Natural killer cell treated with Interleukin-12 subunit alpha and Interleukin-12 subunit beta and Interleukin-15 and Interleukin-18, amount 100 ng/mL, for 72 hours (primary cell): ENCODE data around the gene FUT3. TPM values are rescaled to one million over a fixed set of nuclear protein-coding genes. Genes with fewer than 3 reads are reported as not detected.
"Not testable (repeated sequence)": the region's sequence is repeated elsewhere in the genome, so short reads cannot be mapped to it uniquely, and the experiment has no call there.

Experiments
- ATAC-seq, 2 donors: fragments of 150-1000 bp; cut with Tn5 transposase in 1 of 2; sonication (Bioruptor Pico), chemical (Tn5 transposase) in 1 of 2; 2 replicates each; pipeline ENCODE4 v1.10.0; 2021
- DNase-seq: peaks from one replicate; pipeline ENCODE4 v3.0.0; 2022; ENCODE audit warnings: low spot score
- H3K27ac Mint-ChIP-seq, 2 donors: 1 replicate in 1 of 2; 2 replicates in 1 of 2; pipeline ENCODE4 v1.8.0; 2022; ENCODE audit warnings: mixed read lengths in 2 of 2, mild to moderate bottlenecking in 1 of 2, moderate library complexity in 1 of 2
- H3K27me3 Mint-ChIP-seq, 2 donors: 1 replicate in 1 of 2; 2 replicates in 1 of 2; pipeline ENCODE4 v1.8.0; 2022; ENCODE audit warnings: mixed read lengths in 2 of 2
- H3K36me3 Mint-ChIP-seq: one replicate; pipeline ENCODE4 v1.8.0; 2022; ENCODE audit warnings: mixed read lengths
- H3K4me1 Mint-ChIP-seq, 2 donors: 1 replicate in 1 of 2; 2 replicates in 1 of 2; pipeline ENCODE4 v1.8.0; 2022; ENCODE audit warnings: low read depth in 2 of 2, mixed read lengths in 2 of 2, mild to moderate bottlenecking in 1 of 2
- H3K4me3 Mint-ChIP-seq: one replicate; pipeline ENCODE4 v1.8.0; 2022; ENCODE audit warnings: mixed read lengths
- H3K9me3 Mint-ChIP-seq: 2 replicates; pipeline ENCODE4 v1.8.0; 2022; ENCODE audit warnings: mixed read lengths
- total RNA-seq, 2 donors: library from RNA; stranded (reverse); gene quantifications; one replicate each; pipeline ENCODE4 v1.2.3, GENCODE V29; 2022

Gene FUT3
- total RNA-seq, 2 donors from 2014 or later = not detected

DNA sequence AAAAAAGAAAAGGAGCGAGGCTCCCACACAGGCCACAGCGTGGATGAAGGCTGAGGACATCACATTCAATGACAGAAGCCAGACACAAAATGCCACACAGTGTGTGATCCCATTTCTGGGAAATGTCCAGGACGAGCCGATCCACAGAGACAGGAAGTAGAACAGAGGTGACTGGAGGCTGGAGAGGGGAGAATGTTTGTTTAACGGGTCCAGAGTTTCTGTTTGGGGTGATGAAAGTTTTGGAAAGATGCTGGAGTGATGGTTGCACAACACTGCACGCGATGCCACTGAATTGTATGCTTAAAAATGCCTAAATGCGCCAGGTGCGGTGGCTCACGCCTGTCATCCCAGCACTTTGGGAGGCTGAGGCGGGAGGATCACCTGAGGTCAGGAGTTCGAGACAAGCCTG lies 19.7 kb upstream of the FUT3 start:
- Mint-ChIP-seq H3K4me3 (no peak overlapping the region), H3K27me3 (no peaks in the 10 kb centered on the region), H3K9me3 (no peaks in the 10 kb centered on the region), H3K4me1 (peaks cover 0 to 1% of the 10 kb centered on the region in 2 donors), H3K36me3 (no peaks in the 10 kb centered on the region), H3K27ac (no peak overlapping the region)
- ATAC-seq (no peak), DNase-seq (no peak)

DNA sequence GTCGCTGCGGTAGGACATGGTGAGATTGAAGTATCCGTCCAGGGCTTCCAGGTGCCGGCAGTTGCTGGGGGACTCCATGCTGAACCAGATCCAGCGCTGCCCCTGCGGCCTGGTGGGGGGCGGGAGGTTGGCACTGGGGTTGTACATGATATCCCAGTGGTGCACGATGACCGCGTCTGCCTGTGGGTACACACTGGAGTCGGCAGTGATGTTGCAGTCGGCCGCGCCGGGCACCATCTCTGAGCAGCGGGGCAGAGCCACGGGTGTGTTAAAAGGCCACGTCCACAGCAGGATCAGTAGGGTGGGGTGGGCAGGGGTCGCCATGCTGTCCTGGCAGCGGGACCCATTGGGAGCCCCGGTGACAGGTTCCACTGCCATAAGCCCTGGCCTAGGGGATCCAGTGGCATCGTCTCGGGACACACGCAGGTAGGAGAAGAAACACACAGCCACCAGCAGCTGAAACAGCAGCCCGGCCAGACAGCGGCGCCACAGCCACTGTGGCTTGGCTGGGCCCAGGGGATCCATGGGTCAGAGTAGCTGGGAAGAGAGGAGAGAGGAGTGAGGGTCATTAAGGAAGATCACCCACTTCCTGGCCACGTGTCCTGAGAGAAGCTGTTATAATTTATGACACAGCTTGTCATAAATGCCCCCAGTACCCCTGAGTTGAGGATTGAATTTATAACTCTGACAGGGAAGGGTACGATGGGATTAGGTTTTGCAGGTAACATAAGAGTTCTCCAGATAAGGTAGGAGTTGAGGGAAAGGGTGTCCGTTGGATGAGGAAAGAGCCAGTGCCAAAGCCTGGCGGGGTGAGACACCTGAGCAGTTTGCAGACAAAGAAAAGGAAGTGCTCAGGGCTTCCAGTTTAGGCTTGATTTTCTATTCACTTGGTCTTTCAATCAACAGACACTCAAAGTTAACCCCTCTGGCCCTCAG lies 16.2 kb upstream of the FUT3 start:
- Mint-ChIP-seq H3K9me3 (no peaks in the 10 kb centered on the region), H3K4me1 (peaks cover 6 to 17% of the 10 kb centered on the region in 2 donors), H3K36me3 (no peaks in the 10 kb centered on the region), H3K4me3 (no peak overlapping the region), H3K27me3 (no peaks in the 10 kb centered on the region), H3K27ac (peak overlapping the region in 1 of 2 donors; percentile 7)
- DNase-seq (no peak), ATAC-seq (no peak)

DNA sequence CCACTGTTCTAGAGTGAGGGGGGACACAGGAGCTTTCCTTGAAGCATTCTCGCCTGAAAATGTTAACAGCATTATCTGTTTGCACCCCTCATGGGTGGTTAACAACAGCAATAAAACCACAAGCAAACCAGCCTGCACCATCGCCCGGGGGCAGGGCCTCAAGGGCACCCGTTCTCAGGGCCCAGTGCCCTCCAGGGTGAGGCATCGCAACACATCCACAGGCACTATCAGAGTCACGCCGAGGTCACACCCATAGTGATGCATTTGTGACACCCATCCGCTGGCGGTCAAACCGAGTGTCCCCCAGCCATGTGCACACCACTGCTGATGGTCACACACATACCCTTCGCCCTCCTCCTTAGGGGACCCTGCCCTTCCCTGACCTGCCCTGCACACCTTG lies 14.5 kb upstream of the FUT3 start:
- DNase-seq (no peak), ATAC-seq (peak; percentile 7 to 70)
- Mint-ChIP-seq H3K27me3 (no peaks in the 10 kb centered on the region), H3K4me3 (no peak overlapping the region), H3K9me3 (no peaks in the 10 kb centered on the region), H3K4me1 (peaks cover 6 to 17% of the 10 kb centered on the region in 2 donors), H3K27ac (peak overlapping the region in 1 of 2 donors; percentile 45), H3K36me3 (no peaks in the 10 kb centered on the region)

- H3K36me3 Mint-ChIP-seq = no peaks in the 10 kb centered on the region
- no peaks in the 10 kb centered on the region for H3K27me3 Mint-ChIP-seq
- H3K9me3 Mint-ChIP-seq = no peaks in the 10 kb centered on the region
- no peak for DNase-seq
- ATAC-seq = peak; percentile 21 to 66
- H3K4me1 Mint-ChIP-seq = peaks cover 6 to 17% of the 10 kb centered on the region in 2 donors
- peak overlapping the region in 1 of 2 donors; percentile 45 for H3K27ac Mint-ChIP-seq
- H3K4me3 Mint-ChIP-seq = no peak overlapping the region
Measured at GRCh38 chr19:5864725-5865486, 13.7 kb upstream of the FUT3 start.

GRCh38 chr19:5864013-5864720 lies 12.9 kb upstream of the FUT3 start:
- H3K27me3 Mint-ChIP-seq = no peaks in the 10 kb centered on the region
- no peak overlapping the region for H3K27ac Mint-ChIP-seq
- H3K36me3 Mint-ChIP-seq = no peaks in the 10 kb centered on the region

GRCh38 chr19:5863030-5863665 lies 11.9 kb upstream of the FUT3 start:
- Mint-ChIP-seq H3K4me1 (peaks cover 6 to 17% of the 10 kb centered on the region in 2 donors), H3K27ac (no peak overlapping the region), H3K27me3 (no peaks in the 10 kb centered on the region), H3K9me3 (no peaks in the 10 kb centered on the region), H3K4me3 (no peak overlapping the region), H3K36me3 (no peaks in the 10 kb centered on the region)
- DNase-seq (no peak), ATAC-seq (no peak)

More at GRCh38 chr19:5864013-5864720, 12.9 kb upstream of the FUT3 start:
- Mint-ChIP-seq H3K4me3 (no peak overlapping the region), H3K4me1 (peaks cover 6 to 17% of the 10 kb centered on the region in 2 donors), H3K9me3 (no peaks in the 10 kb centered on the region)
- ATAC-seq = no peak
- no peak for DNase-seq

DNA sequence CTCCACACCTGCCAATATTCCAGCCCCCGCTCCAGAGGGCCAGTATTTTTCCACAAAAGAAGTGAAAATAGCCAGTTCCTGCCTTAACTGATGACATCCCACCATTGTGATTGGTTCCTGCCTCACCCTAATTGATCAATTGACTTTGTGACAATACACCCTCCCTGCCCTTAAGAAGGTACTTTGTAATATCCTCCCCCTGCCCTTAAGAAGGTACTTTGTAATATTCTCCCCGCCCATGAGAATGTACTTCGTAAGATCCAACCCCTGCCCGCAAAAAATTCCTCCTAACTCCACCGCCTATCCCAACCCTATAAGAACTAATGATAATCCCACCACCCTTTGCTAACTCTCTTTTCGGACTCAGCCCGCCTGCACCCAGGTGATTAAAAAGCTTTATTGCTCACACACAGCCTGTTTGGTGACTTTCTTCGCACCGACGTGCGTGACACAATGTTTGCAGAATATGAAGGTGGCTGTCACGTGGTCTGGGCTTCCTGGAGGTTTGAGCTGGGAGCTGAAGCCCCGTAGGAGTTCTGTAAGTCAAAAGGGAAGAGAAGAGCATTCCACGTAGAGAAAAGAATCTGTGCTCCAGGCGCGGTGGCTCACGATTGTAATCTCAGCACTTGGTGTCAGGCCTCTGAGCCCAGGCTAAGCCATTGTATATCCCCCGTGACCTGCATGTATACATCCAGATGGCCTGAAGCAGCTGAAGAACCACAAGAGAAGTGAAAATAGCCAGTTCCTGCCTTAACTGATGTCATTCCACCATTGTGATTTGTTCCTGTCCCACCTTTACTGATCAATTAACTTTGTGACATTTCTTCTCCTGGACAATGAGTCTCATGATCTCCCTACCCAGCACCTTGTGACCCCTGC lies 6.2 kb upstream of the FUT3 start:
- no peaks in the 10 kb centered on the region for H3K9me3 Mint-ChIP-seq
- H3K4me1 Mint-ChIP-seq = no peaks in the 10 kb centered on the region
- H3K27ac Mint-ChIP-seq = no peak overlapping the region
- DNase-seq = no peak
- ATAC-seq = no peak
- no peaks in the 10 kb centered on the region for H3K36me3 Mint-ChIP-seq
- no peaks in the 10 kb centered on the region for H3K27me3 Mint-ChIP-seq
- no peak overlapping the region for H3K4me3 Mint-ChIP-seq

DNA sequence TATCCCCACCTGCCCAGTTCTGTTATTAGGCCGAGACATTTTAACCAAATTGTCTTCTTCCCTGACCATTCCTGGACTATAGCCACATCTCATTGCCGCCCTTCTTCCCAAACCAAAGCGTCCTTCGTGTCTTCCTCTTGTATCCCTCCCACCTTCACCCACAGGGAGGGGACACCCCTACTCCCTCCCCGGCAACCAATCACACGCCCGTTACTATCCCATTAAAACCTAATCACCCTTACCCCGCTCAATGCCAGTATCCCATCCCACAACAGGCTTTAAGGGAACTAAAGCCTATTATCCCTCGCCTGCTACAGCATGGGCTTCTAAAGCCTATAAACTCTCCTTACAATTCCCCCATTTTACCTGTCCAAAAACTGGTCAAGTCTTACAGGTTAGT lies 3.9 kb upstream of the FUT3 start:
- H3K36me3 Mint-ChIP-seq, H3K4me1 Mint-ChIP-seq, H3K27me3 Mint-ChIP-seq, H3K9me3 Mint-ChIP-seq, H3K4me3 Mint-ChIP-seq, ATAC-seq, H3K27ac Mint-ChIP-seq, DNase-seq: not testable (repeated sequence)

- H3K4me3 Mint-ChIP-seq, ATAC-seq, H3K9me3 Mint-ChIP-seq, H3K4me1 Mint-ChIP-seq, H3K27me3 Mint-ChIP-seq, DNase-seq, H3K27ac Mint-ChIP-seq, H3K36me3 Mint-ChIP-seq: not testable (repeated sequence)
Measured at GRCh38 chr19:5854121-5854520, 2.9 kb upstream of the FUT3 start.

DNA sequence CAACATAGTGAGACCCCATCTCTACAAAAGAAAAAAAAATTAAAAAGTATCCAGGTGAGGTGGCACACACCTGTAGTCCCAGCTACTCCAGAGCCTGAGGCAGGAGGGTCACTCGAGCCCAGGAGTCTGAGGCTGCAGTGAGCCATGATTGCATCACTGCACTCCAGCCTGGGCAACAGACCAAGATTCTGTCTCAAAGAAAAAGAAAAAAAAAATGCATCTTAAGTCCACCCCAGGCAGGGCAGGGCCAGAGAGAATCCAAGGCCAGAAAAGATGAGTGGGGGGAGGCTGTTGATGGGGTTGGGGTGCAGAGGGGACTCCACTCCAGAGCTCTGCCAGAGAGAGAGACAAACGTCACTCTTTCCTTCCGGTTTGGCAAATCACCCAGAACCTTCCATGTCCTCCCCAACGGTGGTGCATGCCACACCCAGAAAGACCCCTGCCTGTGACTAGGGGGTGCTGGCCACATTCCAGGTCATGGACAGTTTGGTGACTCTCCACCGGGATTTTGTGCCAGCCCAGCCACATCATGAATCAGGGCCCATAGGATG lies 431 bp downstream of the FUT3 start:
- Mint-ChIP-seq H3K27me3 (no peaks in the 10 kb centered on the region), H3K9me3 (no peaks in the 10 kb centered on the region), H3K27ac (no peak overlapping the region), H3K4me3 (no peak overlapping the region), H3K36me3 (no peaks in the 10 kb centered on the region), H3K4me1 (no peaks in the 10 kb centered on the region)
- ATAC-seq (peak in 1 of 2 donors; percentile 20), DNase-seq (no peak)

GRCh38 chr19:5850189-5850588 lies 1.1 kb downstream of the FUT3 start:
- Mint-ChIP-seq H3K9me3 (no peaks in the 10 kb centered on the region), H3K27me3 (no peaks in the 10 kb centered on the region), H3K4me3 (no peak overlapping the region), H3K4me1 (no peaks in the 10 kb centered on the region), H3K36me3 (no peaks in the 10 kb centered on the region), H3K27ac (no peak overlapping the region)
- ATAC-seq (no peak), DNase-seq (no peak)

DNA sequence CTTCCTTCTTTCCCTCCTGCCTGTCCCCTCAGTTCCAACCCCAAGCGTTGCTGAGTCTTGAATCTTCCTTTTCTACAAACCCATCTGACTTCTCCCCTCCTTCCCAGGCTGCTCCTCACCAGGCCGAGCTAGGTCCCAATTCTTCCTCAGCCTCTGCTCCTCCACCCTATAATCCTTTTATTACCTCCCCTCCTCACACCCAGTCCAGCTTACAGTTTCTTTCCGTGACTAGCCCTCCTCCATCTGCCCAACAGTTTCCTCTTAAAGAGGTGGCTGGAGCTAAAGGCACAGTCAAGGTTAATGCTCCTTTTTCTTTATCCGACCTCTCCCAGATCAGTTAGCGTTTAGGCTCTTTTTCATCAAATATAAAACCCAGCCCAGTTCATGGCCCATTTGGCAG lies 2.6 kb downstream of the FUT3 start:
- ATAC-seq, H3K36me3 Mint-ChIP-seq, H3K27me3 Mint-ChIP-seq, H3K27ac Mint-ChIP-seq, DNase-seq, H3K4me1 Mint-ChIP-seq, H3K4me3 Mint-ChIP-seq, H3K9me3 Mint-ChIP-seq: not testable (repeated sequence)
